ENCODE data around the gene TBPL2.

TBPL2 gene

DNA sequence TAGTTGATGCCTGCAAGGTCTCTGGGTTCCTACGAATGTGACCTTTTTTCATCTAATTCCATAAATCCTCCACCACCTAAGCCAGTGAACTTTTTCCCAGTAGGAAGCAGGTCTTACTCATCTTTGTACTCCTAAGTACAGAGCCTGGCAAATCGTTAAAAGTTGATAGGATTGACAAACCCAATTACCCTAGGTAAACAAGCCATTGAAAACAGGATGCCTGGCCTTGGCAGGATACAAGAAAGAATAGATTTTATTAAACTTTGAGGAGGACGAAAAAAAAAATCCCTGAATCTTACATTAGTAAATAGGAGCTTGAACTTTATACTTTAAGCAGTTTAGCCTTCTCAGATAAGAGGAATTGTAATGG is 5.6 kb downstream of the TBPL2 start:
- TF ChIP-seq, protein P1, sequence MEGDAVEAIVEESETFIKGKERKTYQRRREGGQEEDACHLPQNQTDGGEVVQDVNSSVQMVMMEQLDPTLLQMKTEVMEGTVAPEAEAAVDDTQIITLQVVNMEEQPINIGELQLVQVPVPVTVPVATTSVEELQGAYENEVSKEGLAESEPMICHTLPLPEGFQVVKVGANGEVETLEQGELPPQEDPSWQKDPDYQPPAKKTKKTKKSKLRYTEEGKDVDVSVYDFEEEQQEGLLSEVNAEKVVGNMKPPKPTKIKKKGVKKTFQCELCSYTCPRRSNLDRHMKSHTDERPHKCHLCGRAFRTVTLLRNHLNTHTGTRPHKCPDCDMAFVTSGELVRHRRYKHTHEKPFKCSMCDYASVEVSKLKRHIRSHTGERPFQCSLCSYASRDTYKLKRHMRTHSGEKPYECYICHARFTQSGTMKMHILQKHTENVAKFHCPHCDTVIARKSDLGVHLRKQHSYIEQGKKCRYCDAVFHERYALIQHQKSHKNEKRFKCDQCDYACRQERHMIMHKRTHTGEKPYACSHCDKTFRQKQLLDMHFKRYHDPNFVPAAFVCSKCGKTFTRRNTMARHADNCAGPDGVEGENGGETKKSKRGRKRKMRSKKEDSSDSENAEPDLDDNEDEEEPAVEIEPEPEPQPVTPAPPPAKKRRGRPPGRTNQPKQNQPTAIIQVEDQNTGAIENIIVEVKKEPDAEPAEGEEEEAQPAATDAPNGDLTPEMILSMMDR (IDR thresholded peaks at IDR 0.05; ENCODE audit: extremely low read depth, insufficient read depth, missing control alignments), result no peak
- no peak for DNase-seq (ENCODE audit: low spot score)
- in situ Hi-C loops (cut with MboI; ENCODE audit: low pct_unique_long_range_greater_than_20kb, low sequenced_read_pairs, unreplicated experiment), result loop anchor here (25.0 kb wide), 1 partner anchor 1053 kb away; no protein-coding TSS in a partner anchor

- no peak for DNase-seq (ENCODE audit: low spot score)
- TF ChIP-seq, protein P1 (IDR thresholded peaks at IDR 0.05; ENCODE audit: extremely low read depth, insufficient read depth, missing control alignments), result no peak
- in situ Hi-C loops (cut with MboI; ENCODE audit: low pct_unique_long_range_greater_than_20kb, low sequenced_read_pairs, unreplicated experiment), result loop anchor here (25.0 kb wide), 1 partner anchor 1053 kb away; no protein-coding TSS in a partner anchor
Measured at GRCh38 chr14:55433880-55434804, 6.3 kb downstream of the TBPL2 start.

DNA sequence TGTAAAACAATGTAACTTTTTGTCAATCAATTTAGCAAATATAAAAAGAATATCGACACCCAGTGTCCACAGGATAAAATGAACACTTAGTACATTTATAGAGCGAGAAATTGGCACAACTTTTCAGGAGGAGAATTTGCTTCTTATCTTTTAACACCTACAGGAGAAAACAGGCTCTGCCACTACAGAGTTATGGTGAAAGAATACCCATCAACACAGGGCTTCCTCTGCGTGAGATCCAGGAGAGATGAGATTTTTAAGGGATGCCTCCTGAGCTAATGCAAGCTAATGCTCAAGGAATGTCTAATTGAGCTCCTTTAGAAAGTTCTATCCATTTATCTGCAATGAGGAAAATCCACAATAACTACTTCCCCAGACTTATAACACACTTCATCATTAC is 7.8 kb downstream of the TBPL2 start:
- no peak for DNase-seq (ENCODE audit: low spot score)
- in situ Hi-C loops (cut with MboI; ENCODE audit: low pct_unique_long_range_greater_than_20kb, low sequenced_read_pairs, unreplicated experiment), result loop anchor here (25.0 kb wide), 1 partner anchor 1055 kb away; no protein-coding TSS in a partner anchor

DNA sequence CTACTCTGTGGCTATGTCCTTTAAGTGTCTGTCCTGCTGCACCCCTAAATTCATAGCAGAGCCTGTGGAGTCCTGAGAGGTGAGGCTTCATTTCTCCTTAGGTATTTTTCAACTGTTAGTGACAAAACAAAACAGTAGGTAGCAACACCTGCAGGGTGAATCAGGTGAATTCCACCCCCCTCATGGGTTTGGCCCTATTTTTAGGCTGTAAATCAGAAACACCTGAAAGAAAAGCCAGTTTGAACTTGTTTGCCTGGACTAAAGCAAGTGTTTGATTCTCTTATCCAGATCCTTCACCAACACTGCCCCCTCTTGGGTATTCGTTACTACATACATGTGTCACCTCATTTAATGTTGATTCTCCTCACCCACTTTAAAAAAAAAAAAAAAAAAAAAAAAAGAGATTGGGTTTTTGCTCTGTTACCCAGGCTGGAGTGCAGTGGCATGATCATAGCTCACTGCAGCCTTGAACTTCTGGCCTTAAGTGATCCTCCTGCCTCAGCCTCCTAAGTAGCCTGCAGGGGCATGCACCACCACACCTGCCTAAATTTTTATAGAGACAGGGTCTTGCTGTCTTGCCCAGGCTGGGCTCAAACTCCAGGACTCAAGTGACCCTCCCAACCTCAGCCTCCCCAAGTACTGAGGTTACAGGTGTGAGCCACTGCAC is 10.3 kb downstream of the TBPL2 start:
- DNase-seq (ENCODE audit: low spot score), result peak; percentile 71
- TF ChIP-seq, protein P1 (IDR thresholded peaks at IDR 0.05; ENCODE audit: extremely low read depth, insufficient read depth, missing control alignments), result peak; percentile 43
- in situ Hi-C loops (cut with MboI; ENCODE audit: low pct_unique_long_range_greater_than_20kb, low sequenced_read_pairs, unreplicated experiment), result loop anchor here (25.0 kb wide), 1 partner anchor 1057 kb away; no protein-coding TSS in a partner anchor

More for the DNA sequence above, 7.8 kb downstream of the TBPL2 start:
- TF ChIP-seq, protein P1 (IDR thresholded peaks at IDR 0.05; ENCODE audit: extremely low read depth, insufficient read depth, missing control alignments), result no peak

GRCh38 chr14:55427439-55427838 is 13.0 kb downstream of the TBPL2 start:
- in situ Hi-C loops (cut with MboI; ENCODE audit: low pct_unique_long_range_greater_than_20kb, low sequenced_read_pairs, unreplicated experiment), result loop anchor here (25.0 kb wide), 1 partner anchor 1060 kb away; no protein-coding TSS in a partner anchor
- no peak for DNase-seq (ENCODE audit: low spot score)
- TF ChIP-seq, protein P1 (IDR thresholded peaks at IDR 0.05; ENCODE audit: extremely low read depth, insufficient read depth, missing control alignments), result no peak

DNA sequence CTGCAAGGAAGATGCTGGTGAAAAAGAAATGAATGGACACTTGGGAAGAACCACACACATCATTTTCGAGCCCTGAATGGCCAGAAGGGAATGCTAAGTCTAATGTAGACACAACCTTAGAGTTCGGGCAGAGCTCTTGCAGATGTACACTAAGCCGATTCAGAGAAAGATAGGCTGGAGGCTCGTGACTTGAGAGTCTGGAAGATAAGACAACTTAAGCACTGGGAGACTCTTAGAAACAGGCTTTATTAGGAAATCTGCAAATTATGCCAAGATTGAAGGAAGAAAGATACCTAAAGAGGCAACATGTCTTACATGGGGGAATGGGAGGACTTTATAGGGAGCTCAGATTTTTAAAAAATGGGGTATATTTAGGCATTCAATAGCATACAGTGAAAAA is 13.5 kb downstream of the TBPL2 start:
- TF ChIP-seq, protein P1 (IDR thresholded peaks at IDR 0.05; ENCODE audit: extremely low read depth, insufficient read depth, missing control alignments), result no peak
- no peak for DNase-seq (ENCODE audit: low spot score)
- in situ Hi-C loops (cut with MboI; ENCODE audit: low pct_unique_long_range_greater_than_20kb, low sequenced_read_pairs, unreplicated experiment), result loop anchor here (25.0 kb wide), 1 partner anchor 1060 kb away; no protein-coding TSS in a partner anchor

All from GM13977 (cell line).